NB4 (cell line): Measurements from ENCODE around the gene MGA.

Source experiments
- DNase-seq: peaks from one replicate; pipeline ENCODE4 v3.0.0; 2010; ENCODE audit warnings: low read depth
- H3K4me3 ChIP-seq: one replicate; pipeline ENCODE4 v1.5.1; 2011; ENCODE audit warnings: mild to moderate bottlenecking, low read depth, low read length, moderate library complexity
- CTCF ChIP-seq: IDR thresholded peaks from one replicate; pipeline ENCODE4 v1.5.1; 2012; ENCODE audit warnings: low read depth, low read length
- MAX ChIP-seq: IDR thresholded peaks from 2 replicates; pipeline ENCODE4 v1.6.1; 2011; ENCODE audit warnings: low read depth, low read length
- MYC ChIP-seq: IDR thresholded peaks from 2 replicates; pipeline ENCODE4 v1.6.1; 2011; ENCODE audit warnings: low read depth, low read length
- POLR2A ChIP-seq: IDR thresholded peaks from 2 replicates; pipeline ENCODE4 v1.6.1; 2011; ENCODE audit warnings: mild to moderate bottlenecking; ENCODE audit not compliant: insufficient read length; ENCODE audit errors: extremely low read depth

MGA gene

GRCh38 chr15:41775651-41776050 lies 115.4 kb downstream of the MGA start:
- TF ChIP-seq CTCF (no peak), MYC (no peak), MAX (no peak), POLR2A (no peak)
- no peak for DNase-seq
- no peak overlapping the region for H3K4me3 ChIP-seq

GRCh38 chr15:41777421-41777973 lies 117.3 kb downstream of the MGA start:
- DNase-seq = no peak

GRCh38 chr15:41778521-41778920 lies 118.3 kb downstream of the MGA start:
- H3K4me3 ChIP-seq = no peak overlapping the region
- no peak for DNase-seq
- TF ChIP-seq POLR2A (no peak), CTCF (no peak), MAX (no peak), MYC (no peak)

More at GRCh38 chr15:41777421-41777973, 117.3 kb downstream of the MGA start:
- no peak overlapping the region for H3K4me3 ChIP-seq
- no peak for TF ChIP-seq MAX
- no peak for TF ChIP-seq POLR2A
- TF ChIP-seq CTCF = no peak
- TF ChIP-seq MYC = no peak

GRCh38 chr15:41779662-41780157 lies 119.5 kb downstream of the MGA start:
- TF ChIP-seq POLR2A (no peak), CTCF (no peak), MAX (no peak), MYC (no peak)
- H3K4me3 ChIP-seq = no peak overlapping the region
- DNase-seq = no peak

GRCh38 chr15:41780266-41780665 lies 120.1 kb downstream of the MGA start:
- TF ChIP-seq MYC = no peak
- TF ChIP-seq MAX = peak; percentile 37; the same call in 1 of the 2 replicates
- H3K4me3 ChIP-seq = no peak overlapping the region

GRCh38 chr15:41780727-41781126 lies 120.5 kb downstream of the MGA start:
- TF ChIP-seq CTCF = no peak
- no peak for TF ChIP-seq MAX
- TF ChIP-seq POLR2A = no peak
- TF ChIP-seq MYC = no peak
- no peak for DNase-seq
- no peak overlapping the region for H3K4me3 ChIP-seq

More at GRCh38 chr15:41780266-41780665, 120.1 kb downstream of the MGA start:
- no peak for DNase-seq
